Cardiac muscle cell (in vitro differentiated cells and primary cell): ENCODE results near the gene HDAC4. TPM values are rescaled to one million over a fixed set of nuclear protein-coding genes. Genes with fewer than 3 reads are reported as not detected.

ENCODE experiments used
- DNase-seq, 2 donors: peaks; one replicate each; pipeline versions ENCODE4 v3.0.0 to v3.0.0-alpha.2; 2010 to 2017; ENCODE audit warnings: low read depth in 1 of 2, low spot score in 1 of 2
- H3K27ac ChIP-seq: fragments of 200-600 bp; sonication (generic); 2 replicates; pipeline ENCODE4 v1.5.1; 2016
- H3K27me3 ChIP-seq: fragments of 200-600 bp; sonication (generic); 2 replicates; pipeline ENCODE4 v1.6.0; 2016; ENCODE audit warnings: control low read depth
- H3K36me3 ChIP-seq: fragments of 200-600 bp; sonication (generic); 2 replicates; pipeline ENCODE4 v1.5.1; 2016; ENCODE audit warnings: control low read depth
- H3K4me1 ChIP-seq: fragments of 200-600 bp; sonication (generic); 2 replicates; pipeline ENCODE4 v1.8.1; 2017; ENCODE audit warnings: low read depth, mild to moderate bottlenecking, mixed run types
- H3K4me3 ChIP-seq: fragments of 200-600 bp; sonication (generic); 2 replicates; pipeline ENCODE4 v1.5.1; 2016; ENCODE audit warnings: mild to moderate bottlenecking
- H3K9me3 ChIP-seq: fragments of 200-600 bp; sonication (generic); 2 replicates; pipeline ENCODE4 v1.5.1; 2017; ENCODE audit warnings: low read depth, mild to moderate bottlenecking, control low read depth
- CTCF ChIP-seq: IDR thresholded peaks from 2 replicates; pipeline ENCODE4 v1.5.1; 2012; ENCODE audit warnings: low read depth, mild to moderate bottlenecking, low read length
- polyA plus RNA-seq: library from polyadenylated mRNA; unstranded; fragments of >200 nt; fragmentation: Nextera tagmentation; extraction: Ambion mirVana; gene quantifications from 2 replicates; pipeline ENCODE4 v1.2.1, GENCODE V29; 2016
- total RNA-seq: library from RNA; depleted of rRNA; stranded (reverse); fragments of >200 nt; gene quantifications from 2 replicates; pipeline ENCODE4 v1.2.3, GENCODE V29; 2016

Gene HDAC4
- total and polyA plus RNA-seq, 2 experiments from 2014 or later, result 7.0 to 41.6 TPM

GRCh38 chr2:239261796-239262483 lies 138.9 kb downstream of the HDAC4 start:
- Histone ChIP-seq H3K4me3 (no peak overlapping the region), H3K27me3 (no peaks in the 10 kb centered on the region), H3K9me3 (no peaks in the 10 kb centered on the region), H3K36me3 (no peaks in the 10 kb centered on the region), H3K27ac (no peak overlapping the region), H3K4me1 (peaks cover 20% of the 10 kb centered on the region)
- no peak for TF ChIP-seq CTCF
- no peak for DNase-seq

- Histone ChIP-seq H3K9me3 (no peaks in the 10 kb centered on the region), H3K4me1 (peaks cover 20% of the 10 kb centered on the region)
These were observed 139.5 kb downstream of the HDAC4 start for GRCh38 chr2:239261356-239261755.

GRCh38 chr2:239260546-239261327 lies 140.1 kb downstream of the HDAC4 start:
- Histone ChIP-seq H3K4me1 (peaks cover 20% of the 10 kb centered on the region), H3K9me3 (no peaks in the 10 kb centered on the region), H3K27ac (no peak overlapping the region), H3K4me3 (no peak overlapping the region), H3K27me3 (no peaks in the 10 kb centered on the region), H3K36me3 (no peaks in the 10 kb centered on the region)
- no peak for TF ChIP-seq CTCF
- DNase-seq, result no peak

More at GRCh38 chr2:239261356-239261755, 139.5 kb downstream of the HDAC4 start:
- Histone ChIP-seq H3K27ac (no peak overlapping the region), H3K27me3 (no peaks in the 10 kb centered on the region), H3K4me3 (no peak overlapping the region), H3K36me3 (no peaks in the 10 kb centered on the region)
- no peak for TF ChIP-seq CTCF
- no peak for DNase-seq

- no peaks in the 10 kb centered on the region for H3K36me3 ChIP-seq
- TF ChIP-seq CTCF, result no peak
- H3K4me1 ChIP-seq, result peaks cover 12% of the 10 kb centered on the region
- H3K27me3 ChIP-seq, result no peaks in the 10 kb centered on the region
- no peak overlapping the region for H3K4me3 ChIP-seq
- no peaks in the 10 kb centered on the region for H3K9me3 ChIP-seq
- no peak for DNase-seq
- no peak overlapping the region for H3K27ac ChIP-seq
These were observed 141.1 kb downstream of the HDAC4 start for GRCh38 chr2:239259603-239260298.

GRCh38 chr2:239259173-239259572 lies 141.6 kb downstream of the HDAC4 start:
- Histone ChIP-seq H3K9me3 (no peaks in the 10 kb centered on the region), H3K27ac (no peak overlapping the region), H3K4me1 (peaks cover 6% of the 10 kb centered on the region), H3K4me3 (no peak overlapping the region), H3K36me3 (no peaks in the 10 kb centered on the region), H3K27me3 (no peaks in the 10 kb centered on the region)
- no peak for TF ChIP-seq CTCF
- no peak for DNase-seq
